Esophagus muscularis mucosa (tissue), 3 donors: Measurements from ENCODE around the gene LYPD6B.

Experiments
- CTCF ChIP-seq, 3 experiments: fragments of 200-600 bp in 2 of 3; fragments of 450-650 bp in 1 of 3; sonication (generic) in 2 of 3; IDR thresholded peaks; one replicate each; pipeline ENCODE4 v1.5.1; 2017 to 2019; ENCODE audit warnings: antibody characterized with exemption in 3 of 3, mild to moderate bottlenecking in 2 of 3, moderate library complexity in 1 of 3
- POLR2A ChIP-seq: fragments of 450-650 bp; IDR thresholded peaks from one replicate; pipeline ENCODE4 v1.6.1; 2017; ENCODE audit warnings: antibody characterized with exemption, moderate library complexity, mild to moderate bottlenecking, low read depth
- POLR2AphosphoS5 ChIP-seq, 2 donors: sonication (generic); formaldehyde crosslinking; IDR thresholded peaks; one replicate each; pipeline ENCODE4 v1.6.1; 2017; ENCODE audit warnings: antibody characterized with exemption in 2 of 2

- TF ChIP-seq CTCF (IDR thresholded peaks at IDR 0.05) = no peak
- TF ChIP-seq POLR2AphosphoS5 (IDR thresholded peaks at IDR 0.05) = no peak
- TF ChIP-seq POLR2A = no peak
Measured at GRCh38 chr2:149223472-149224095, 185.1 kb downstream of the LYPD6B start.
